GM21825 (cell line): ENCODE results near the gene UFD1.

Experiments
- ATAC-seq: cut with Tn5 transposase; IDR thresholded peaks from one replicate; pipeline ENCODE4 v1.9.1; 2021; ENCODE audit warnings: mild to moderate bottlenecking, moderate library complexity; ENCODE audit not compliant: unreplicated experiment

Gene UFD1

GRCh38 chr22:19473578-19473977, 5.4 kb downstream of the UFD1 start:
- no peak for ATAC-seq

GRCh38 chr22:19472233-19472632, 6.8 kb downstream of the UFD1 start:
- no peak for ATAC-seq

GRCh38 chr22:19471572-19471971, 7.4 kb downstream of the UFD1 start:
- no peak for ATAC-seq

GRCh38 chr22:19470010-19470409, 9.0 kb downstream of the UFD1 start:
- ATAC-seq = no peak

- no peak for ATAC-seq
Measured at GRCh38 chr22:19469421-19469820, 9.6 kb downstream of the UFD1 start.

GRCh38 chr22:19467912-19468311, 11.1 kb downstream of the UFD1 start:
- no peak for ATAC-seq

GRCh38 chr22:19466848-19467752, 11.9 kb downstream of the UFD1 start:
- no peak for ATAC-seq

- ATAC-seq = no peak
Measured at GRCh38 chr22:19466126-19466716, 12.8 kb downstream of the UFD1 start.

GRCh38 chr22:19464975-19465374, 14.0 kb downstream of the UFD1 start:
- no peak for ATAC-seq

GRCh38 chr22:19464546-19464945, 14.4 kb downstream of the UFD1 start:
- no peak for ATAC-seq

- no peak for ATAC-seq
Measured at GRCh38 chr22:19463491-19464469, 15.2 kb downstream of the UFD1 start.

- ATAC-seq = no peak
Measured at GRCh38 chr22:19463008-19463407, 16.0 kb downstream of the UFD1 start.

GRCh38 chr22:19461506-19461905, 17.5 kb downstream of the UFD1 start:
- no peak for ATAC-seq

- ATAC-seq = no peak
Measured at GRCh38 chr22:19460036-19460435, 19.0 kb downstream of the UFD1 start.

- ATAC-seq = no peak
Measured at GRCh38 chr22:19457828-19458428, 21.1 kb downstream of the UFD1 start.

GRCh38 chr22:19456541-19456940, 22.5 kb downstream of the UFD1 start:
- no peak for ATAC-seq

- ATAC-seq = no peak
Measured at GRCh38 chr22:19455585-19456370, 23.2 kb downstream of the UFD1 start.

GRCh38 chr22:19455033-19455432, 24.0 kb downstream of the UFD1 start:
- no peak for ATAC-seq

GRCh38 chr22:19454156-19454555, 24.8 kb downstream of the UFD1 start:
- ATAC-seq = no peak

GRCh38 chr22:19453718-19454117, 25.3 kb downstream of the UFD1 start:
- no peak for ATAC-seq
